GM12801 (cell line): ENCODE data around the gene SLC46A1.

Experiments used
- TF ChIP-seq, protein P1 (sequence below): IDR thresholded peaks from one replicate; pipeline ENCODE4 v1.5.1; 2011; ENCODE audit warnings: control low read depth; ENCODE audit not compliant: insufficient read length; ENCODE audit errors: extremely low read depth

SLC46A1 gene

DNA sequence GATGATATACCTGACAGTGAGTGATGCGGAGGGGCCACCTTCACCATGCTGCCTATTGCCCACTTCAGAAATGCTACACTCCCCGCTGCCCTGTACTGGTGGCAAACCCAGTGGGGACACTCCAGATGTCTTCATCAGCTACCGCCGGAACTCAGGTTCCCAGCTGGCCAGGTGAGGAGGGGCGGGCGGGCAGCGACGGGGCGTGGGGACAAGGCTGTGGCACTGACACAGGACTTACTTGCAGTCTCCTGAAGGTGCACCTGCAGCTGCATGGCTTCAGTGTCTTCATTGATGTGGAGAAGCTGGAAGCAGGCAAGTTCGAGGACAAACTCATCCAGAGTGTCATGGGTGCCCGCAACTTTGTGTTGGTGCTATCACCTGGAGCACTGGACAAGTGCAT is 17.9 kb downstream of the SLC46A1 start:
- TF ChIP-seq, protein P1, sequence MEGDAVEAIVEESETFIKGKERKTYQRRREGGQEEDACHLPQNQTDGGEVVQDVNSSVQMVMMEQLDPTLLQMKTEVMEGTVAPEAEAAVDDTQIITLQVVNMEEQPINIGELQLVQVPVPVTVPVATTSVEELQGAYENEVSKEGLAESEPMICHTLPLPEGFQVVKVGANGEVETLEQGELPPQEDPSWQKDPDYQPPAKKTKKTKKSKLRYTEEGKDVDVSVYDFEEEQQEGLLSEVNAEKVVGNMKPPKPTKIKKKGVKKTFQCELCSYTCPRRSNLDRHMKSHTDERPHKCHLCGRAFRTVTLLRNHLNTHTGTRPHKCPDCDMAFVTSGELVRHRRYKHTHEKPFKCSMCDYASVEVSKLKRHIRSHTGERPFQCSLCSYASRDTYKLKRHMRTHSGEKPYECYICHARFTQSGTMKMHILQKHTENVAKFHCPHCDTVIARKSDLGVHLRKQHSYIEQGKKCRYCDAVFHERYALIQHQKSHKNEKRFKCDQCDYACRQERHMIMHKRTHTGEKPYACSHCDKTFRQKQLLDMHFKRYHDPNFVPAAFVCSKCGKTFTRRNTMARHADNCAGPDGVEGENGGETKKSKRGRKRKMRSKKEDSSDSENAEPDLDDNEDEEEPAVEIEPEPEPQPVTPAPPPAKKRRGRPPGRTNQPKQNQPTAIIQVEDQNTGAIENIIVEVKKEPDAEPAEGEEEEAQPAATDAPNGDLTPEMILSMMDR, result no peak

DNA sequence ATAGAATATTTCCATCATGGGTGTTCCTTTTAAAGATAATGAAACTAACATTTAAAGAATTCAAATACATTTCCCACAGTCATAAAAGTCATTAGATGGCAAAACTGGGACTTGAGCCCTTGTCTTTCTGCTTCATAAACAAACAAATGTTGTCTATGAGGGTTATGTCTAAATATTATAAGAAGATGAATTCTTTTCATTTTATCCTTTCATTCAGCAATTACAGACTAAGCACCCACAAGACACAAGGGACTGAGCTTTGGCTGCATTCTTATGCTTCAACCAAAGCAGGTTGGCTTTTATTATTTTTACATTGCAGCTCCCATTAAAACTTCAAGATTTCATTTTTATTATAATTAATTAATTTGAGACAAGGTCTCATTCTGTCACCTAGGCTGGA is 19.6 kb downstream of the SLC46A1 start:
- TF ChIP-seq, protein P1, result no peak

DNA sequence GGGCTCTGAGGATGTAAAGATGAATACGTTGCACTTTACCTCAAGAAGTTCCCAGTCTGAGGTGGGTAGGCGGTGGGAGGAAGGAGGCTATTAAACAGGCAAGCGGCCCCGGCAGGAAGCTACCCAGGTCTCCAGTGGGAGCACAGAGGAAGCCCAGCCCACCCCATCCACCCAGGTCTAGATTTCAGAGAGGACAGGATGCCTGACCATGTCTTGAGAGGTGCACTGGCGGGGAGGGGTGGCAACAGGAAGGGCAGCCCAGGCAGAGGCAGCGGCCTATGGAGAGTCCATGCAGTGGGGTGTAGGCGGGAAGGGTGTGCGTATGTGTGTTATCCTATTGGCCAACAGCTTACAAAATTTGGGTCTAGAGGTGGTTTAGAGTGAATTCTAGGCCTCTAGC is 20.6 kb downstream of the SLC46A1 start:
- TF ChIP-seq, protein P1, result no peak

DNA sequence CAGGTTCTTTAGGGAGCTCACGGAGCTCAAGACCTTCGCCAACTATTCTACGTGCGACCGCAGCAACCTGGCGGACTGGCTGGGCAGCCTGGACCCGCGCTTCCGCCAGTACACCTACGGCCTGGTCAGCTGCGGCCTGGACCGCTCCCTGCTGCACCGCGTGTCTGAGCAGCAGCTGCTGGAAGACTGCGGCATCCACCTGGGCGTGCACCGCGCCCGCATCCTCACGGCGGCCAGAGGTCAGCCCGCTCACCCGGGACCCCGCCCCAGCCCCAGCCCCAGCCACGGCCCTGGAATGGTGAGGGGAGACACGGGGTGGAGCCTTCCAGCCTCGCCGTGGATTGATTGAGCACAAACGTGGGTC is 21.0 kb downstream of the SLC46A1 start:
- TF ChIP-seq, protein P1, result no peak

DNA sequence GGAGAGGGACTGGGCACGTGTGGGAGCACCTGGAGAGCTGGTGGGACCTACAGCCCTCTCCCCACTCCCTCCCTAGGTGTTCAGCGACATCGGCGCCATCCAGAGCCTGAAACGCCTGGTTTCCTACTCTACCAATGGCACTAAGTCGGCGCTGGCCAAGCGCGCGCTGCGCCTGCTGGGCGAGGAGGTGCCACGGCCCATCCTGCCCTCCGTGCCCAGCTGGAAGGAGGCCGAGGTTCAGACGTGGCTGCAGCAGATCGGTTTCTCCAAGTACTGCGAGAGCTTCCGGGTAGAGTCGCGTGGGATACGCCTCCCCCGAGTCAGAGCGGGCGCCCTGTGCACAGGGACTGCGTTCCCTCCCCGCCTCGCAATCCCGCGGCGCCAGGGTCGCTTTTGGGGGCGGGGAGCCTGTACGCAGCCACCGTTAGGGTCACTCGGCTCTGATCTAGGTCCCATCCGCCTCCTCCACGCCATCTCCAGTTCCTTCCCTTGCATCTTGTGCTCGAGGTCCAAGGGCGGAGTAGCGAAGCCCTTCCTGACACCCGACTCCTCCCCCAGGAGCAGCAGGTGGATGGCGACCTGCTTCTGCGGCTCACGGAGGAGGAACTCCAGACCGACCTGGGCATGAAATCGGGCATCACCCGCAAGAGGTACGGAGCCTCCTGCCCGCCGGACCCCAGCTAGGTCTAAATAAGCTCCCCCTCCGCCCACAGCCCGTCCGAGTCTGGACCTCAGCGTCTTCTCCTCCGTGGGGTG is 21.6 kb downstream of the SLC46A1 start:
- TF ChIP-seq, protein P1, result no peak

DNA sequence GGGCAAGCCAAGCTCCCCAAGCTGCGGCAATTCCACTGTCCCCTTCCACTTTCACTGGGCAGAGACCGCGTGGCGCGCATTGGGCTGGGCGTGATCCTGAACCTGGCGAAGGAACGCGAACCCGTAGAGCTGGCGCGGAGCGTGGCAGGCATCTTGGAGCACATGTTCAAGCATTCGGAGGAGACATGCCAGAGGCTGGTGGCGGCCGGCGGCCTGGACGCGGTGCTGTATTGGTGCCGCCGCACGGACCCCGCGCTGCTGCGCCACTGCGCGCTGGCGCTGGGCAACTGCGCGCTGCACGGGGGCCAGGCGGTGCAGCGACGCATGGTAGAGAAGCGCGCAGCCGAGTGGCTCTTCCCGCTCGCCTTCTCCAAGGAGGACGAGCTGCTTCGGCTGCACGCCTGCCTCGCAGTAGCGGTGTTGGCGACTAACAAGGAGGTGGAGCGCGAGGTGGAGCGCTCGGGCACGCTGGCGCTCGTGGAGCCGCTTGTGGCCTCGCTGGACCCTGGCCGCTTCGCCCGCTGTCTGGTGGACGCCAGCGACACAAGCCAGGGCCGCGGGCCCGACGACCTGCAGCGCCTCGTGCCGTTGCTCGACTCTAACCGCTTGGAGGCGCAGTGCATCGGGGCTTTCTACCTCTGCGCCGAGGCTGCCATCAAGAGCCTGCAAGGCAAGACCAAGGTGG is 24.7 kb downstream of the SLC46A1 start:
- TF ChIP-seq, protein P1, result no peak

DNA sequence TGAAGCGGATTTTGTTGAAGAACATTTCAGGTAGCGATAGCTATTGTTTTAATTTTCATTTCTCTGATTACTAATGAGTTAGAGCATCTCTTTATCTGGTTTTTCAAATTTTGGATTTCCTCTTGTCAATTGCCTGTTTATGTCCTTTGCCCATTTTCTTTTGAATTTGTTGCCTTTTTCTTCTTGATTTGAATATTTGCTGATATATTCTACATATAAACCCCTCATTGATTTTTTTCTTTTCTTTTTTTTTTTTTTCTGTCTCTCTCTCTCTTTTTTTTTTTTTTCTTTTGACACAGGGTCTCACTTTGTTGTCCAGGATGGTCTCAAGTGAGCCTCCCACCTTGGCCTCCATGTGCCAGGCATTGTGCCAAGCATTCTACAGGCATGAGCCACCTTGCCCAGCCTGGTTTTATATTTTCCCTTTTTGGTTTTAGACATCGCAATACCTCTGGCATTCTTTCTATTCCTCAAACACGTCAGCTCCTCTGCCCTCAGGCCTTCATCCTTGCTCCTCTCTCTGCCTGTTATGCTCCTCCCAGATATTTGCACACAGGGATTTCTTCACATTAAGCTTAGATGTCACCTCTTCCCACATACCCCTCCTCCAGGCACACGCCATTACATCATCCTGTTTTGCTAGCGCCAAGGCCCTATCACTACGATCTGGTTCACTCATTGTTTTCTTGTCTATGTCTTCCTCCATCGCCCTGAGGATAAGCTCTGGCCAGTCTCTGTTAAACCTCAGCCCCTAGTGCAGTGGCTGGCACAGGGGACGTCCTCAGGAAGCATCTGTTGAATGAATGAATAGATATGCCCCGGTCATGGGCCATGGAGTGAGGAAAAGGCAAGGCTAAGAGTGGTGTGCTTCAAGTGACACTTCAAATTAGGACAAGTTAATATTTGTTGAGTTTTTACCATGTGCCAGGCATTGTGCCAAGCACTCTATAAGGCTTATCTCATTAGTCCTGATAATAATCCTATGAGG is 25.9 kb downstream of the SLC46A1 start:
- TF ChIP-seq, protein P1, result no peak
